GM19351 (cell line): ENCODE measurements around the gene TOX2.

Experiments
- ATAC-seq: cut with Tn5 transposase; IDR thresholded peaks from one replicate; pipeline ENCODE4 v1.9.1; 2021; ENCODE audit warnings: mild to moderate bottlenecking, moderate library complexity; ENCODE audit not compliant: unreplicated experiment

The TOX2 gene

DNA sequence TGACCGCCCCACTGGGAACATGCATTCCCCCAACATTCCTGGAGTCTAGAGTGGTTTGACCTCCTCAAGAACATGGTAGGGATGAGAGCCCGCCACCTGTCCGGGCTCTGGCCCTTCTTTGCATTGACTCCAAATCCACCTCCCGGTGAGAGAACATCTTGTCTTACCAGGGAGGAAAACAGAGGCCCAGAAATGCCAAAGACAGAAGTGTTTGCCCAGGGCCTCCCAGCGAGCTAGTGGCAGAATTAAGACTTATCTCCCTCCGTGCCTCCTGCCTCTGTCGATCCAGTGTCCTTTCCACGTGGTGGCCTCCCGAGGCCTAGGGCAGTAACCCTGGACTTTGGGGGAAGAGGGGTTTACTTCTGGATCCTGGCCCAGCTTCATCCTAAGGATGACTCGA, 137.5 kb downstream of the TOX2 start:
- ATAC-seq: no peak

GRCh38 chr20:44053046-44053445, 138.4 kb downstream of the TOX2 start:
- no peak for ATAC-seq

DNA sequence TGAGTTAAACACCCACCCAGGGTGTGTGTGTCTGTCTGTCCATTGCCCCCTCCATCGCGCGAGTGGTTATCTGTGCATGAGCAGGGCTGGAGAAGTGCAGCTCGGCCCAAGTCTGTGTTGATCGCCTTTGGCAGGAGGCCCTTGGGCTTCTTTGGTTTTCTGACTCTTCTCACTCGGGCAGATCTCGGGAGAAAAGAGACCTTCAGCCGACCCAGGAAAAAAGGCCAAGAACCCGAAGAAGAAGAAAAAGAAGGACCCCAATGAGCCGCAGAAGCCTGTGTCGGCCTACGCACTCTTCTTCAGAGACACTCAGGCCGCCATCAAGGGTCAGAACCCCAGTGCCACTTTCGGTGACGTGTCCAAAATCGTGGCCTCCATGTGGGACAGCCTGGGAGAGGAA, 139.5 kb downstream of the TOX2 start:
- ATAC-seq: no peak

DNA sequence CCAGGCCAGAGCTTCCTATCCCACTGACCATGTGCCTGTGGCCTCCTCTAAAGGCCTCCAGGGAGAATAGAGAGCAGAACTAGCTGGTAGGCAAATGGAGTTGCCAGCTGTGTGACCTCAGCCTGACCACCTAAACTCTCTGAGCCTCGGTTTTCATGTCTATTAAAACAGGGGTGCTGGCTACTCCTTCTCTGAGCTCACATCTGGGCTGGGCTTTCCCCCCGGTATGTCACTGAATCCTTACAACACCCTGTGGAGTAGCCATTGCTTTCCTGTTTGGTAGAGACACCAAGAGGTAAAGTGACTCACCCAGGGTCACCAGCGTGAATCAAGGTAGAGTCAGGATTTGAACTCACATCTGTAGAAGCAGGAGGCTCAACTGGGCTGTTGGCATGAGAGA, 140.2 kb downstream of the TOX2 start:
- no peak for ATAC-seq

DNA sequence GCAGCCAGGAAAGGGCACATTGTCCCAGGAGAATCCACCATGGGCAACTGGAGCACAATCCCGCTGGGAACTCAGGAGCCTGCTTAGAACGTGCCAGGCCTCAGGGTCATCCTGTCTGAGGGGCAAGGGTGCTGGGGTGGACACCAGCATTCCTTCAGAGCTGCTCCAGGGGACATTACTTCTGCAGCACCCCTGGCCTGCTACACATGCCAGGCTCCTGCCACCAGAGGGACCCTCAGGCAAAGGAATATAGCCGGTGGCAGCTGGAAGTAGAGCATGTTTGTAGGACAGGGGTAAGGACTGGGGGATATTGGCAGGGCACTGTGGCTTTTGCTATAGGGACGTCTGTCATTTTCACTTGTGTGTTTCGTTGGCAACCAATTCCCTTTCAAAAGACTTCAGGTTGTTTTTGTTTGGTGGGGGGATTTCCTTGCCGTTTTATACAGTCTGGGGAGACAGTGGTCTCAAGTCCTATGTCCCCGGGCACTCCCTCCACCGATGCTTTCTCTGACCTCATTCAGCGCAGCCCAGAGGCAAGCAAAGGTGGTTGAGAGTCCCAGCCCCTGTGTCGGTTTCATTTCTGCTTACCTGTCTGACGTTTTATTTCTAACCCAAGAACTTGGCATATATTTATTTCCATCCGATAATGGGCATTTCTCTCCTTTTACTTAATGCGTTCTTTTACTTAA, 141.5 kb downstream of the TOX2 start:
- ATAC-seq: no peak

- no peak for ATAC-seq
These were observed 143.3 kb downstream of the TOX2 start for GRCh38 chr20:44057698-44058675.

DNA sequence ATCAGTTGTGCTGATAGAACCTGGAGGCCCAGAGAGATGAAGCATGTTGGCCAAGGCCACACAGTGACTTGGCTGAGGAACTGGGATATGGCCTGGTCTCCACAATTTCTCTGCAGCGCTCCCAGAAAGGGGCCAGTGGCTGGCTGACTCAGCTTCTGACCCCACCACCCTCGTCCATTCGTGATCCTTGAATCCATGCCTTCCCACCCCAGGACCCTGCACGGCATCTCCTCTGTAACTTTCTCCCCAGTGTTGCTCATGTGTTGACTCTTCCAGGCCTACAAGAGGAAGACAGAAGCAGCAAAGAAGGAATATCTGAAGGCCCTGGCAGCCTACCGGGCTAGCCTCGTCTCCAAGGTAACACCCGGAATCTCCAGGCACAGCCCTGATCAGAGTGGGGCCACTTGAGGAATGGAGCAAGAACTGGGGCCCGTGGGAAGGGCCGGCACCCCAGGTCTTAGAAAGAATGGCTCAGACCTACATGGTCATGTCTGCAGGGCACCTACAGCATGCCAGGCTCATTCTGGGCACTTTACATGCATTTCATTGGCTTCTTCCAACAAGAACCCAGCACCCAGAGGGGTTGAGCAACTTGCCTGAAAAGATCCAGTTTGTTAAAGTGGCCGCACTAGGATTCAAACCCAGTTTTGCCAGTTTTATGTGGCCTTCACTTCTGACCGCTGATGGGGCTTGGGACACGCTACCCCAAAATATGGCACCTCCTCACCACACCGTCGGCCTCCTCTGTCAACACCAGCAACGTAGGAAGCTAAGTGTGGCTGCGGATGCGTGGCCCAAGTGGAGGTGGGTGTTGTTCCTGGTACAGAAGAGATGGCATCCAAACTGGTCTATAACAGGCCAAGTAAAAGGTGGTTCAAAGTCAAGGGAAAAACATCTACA, 150.1 kb downstream of the TOX2 start:
- ATAC-seq: no peak

GRCh38 chr20:44065401-44066340, 151.0 kb downstream of the TOX2 start:
- no peak for ATAC-seq

- no peak for ATAC-seq
These were observed 152.3 kb downstream of the TOX2 start for GRCh38 chr20:44066645-44067606.

GRCh38 chr20:44067650-44068081, 153.0 kb downstream of the TOX2 start:
- no peak for ATAC-seq

GRCh38 chr20:44068316-44069201, 153.9 kb downstream of the TOX2 start:
- no peak for ATAC-seq

DNA sequence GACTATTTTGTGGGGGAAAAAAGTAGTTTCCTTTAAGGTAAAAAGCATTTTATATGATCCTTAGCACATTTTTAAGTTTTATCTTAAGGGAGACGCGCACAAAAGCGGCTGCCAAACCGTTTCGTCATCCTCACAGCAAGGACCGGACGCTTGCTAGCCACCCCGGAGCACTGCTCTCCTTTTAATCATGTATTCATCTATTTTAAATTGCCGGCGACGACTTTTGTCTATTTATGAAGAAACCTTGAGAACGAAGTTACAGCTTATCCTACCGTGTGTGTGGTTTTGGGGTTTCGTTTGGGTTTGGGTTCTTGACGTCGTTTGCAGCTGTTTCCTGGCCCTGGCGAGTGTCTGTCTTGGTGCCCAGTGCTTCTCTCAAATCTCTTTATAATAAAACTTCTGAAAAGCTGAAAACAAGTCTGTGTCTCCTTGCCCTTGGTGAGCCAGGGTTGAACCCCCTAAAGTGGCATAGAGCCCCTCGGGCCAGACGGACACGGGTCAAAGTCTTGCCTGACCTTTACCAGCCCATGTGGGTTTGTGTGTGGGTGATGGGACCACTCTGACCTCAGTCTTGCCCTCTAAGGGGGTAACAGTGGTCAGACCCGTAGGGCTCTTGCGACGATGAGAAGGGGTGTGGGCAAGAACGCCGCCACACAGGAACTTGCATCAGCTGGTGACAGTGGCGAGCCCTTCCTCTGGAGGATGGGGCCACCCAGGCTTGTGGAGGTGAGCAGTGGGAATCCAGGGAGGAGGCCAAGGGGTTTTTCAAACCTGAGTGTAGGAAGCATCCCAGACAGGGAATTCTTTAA, 154.8 kb downstream of the TOX2 start:
- ATAC-seq: peak; percentile 66

GRCh38 chr20:44070139-44070900, 155.7 kb downstream of the TOX2 start:
- no peak for ATAC-seq

GRCh38 chr20:44071057-44071456, 156.4 kb downstream of the TOX2 start:
- no peak for ATAC-seq

DNA sequence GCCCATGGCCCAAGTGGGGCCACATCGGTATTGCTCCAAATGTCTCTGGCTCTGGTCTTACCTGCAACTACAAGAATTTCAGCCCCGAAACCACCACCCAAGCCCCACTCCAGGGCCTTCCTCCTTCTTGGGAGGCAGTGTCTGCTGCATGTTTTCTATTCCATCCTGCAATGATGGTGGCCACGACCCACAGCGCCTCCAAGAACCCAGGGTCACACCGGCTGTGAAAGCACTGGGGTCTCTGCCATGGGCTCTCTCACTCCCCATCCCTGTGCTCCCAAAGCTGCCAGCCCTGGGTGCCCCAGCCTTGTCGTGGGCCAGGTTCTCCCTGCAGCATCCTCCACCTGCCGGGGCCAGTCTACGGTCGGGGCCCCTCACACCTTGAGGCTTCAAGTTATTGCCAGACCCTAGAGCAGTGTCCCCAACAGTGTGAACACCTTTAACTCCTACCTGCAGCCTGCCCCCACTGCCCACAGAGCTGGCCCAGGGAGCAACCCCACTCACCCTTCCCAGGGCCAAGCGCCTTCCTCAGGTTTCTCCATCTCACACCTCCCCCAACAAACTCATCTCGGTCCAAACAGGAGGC, 157.0 kb downstream of the TOX2 start:
- ATAC-seq: no peak

DNA sequence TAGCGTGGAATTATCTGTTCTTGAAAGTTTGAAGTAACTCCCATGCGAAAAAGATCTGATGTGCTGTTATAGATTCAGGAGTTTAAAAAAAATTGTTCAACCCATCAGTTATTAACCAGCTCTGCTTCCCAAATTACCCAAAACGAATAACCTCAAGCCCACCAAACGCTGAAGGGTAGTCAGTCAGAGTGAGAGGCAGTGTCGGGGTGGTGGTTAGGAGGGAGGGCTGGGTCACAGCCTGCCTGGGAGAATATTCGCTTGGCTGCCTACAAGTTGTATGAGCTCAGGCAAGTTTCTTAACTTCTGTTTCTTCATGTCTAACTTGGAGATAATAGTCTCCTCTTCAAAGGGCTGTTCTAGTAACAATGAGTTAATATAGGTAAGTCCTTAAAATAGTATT, 157.7 kb downstream of the TOX2 start:
- no peak for ATAC-seq
